Keratinocyte (primary cell): ENCODE data around the gene POFUT2.

Source experiments
- EZH2 ChIP-seq: IDR thresholded peaks from one replicate; pipeline ENCODE4 v1.6.1; 2012; ENCODE audit warnings: inconsistent platforms, mild to moderate bottlenecking, low read length, moderate library complexity
- TF ChIP-seq, protein P1 (sequence below), 3 experiments: IDR thresholded peaks in 1 of 3; conservative IDR thresholded peaks in 1 of 3; optimal IDR thresholded peaks in 1 of 3; 2 replicates in 2 of 3; 3 replicates in 1 of 3; pipeline versions ENCODE3 to v1.5.1; 2011; ENCODE audit warnings: low read length in 3 of 3, mild to moderate bottlenecking in 3 of 3, moderate library complexity in 2 of 3, control low read depth in 1 of 3, inconsistent platforms in 1 of 3; ENCODE audit not compliant: insufficient read depth in 2 of 3; ENCODE audit errors: extremely low read depth in 1 of 3

DNA sequence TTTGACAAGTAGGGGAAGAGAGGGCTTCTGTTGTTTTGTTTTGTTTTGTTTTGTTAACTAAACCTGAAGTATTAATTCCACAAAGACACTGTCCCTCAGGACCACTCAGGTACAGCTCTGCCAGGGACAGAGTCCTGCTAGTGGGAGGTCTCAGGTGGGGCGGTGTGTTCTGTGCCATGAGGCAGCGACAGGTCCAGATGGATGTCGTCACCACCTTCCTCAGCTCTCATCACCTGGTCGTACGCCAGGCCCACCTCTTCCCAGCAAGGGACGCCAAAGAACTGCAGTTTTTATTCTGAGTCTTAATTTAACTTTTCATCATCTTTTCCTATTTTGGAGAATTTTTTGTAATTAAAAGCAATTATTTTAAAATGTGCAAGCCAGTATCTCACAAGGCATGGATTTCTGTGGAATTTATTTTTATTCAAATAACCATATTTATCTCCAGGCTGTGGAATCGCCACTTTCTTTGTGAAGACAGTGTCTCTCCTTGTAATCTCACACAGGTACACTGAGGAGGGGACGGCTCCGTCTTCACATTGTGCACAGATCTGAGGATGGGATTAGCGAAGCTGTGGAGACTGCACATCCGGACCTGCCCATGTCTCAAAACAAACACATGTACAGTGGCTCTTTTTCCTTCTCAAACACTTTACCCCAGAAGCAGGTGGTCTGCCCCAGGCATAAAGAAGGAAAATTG lies 62.5 kb downstream of the POFUT2 start:
- TF ChIP-seq, protein P1, sequence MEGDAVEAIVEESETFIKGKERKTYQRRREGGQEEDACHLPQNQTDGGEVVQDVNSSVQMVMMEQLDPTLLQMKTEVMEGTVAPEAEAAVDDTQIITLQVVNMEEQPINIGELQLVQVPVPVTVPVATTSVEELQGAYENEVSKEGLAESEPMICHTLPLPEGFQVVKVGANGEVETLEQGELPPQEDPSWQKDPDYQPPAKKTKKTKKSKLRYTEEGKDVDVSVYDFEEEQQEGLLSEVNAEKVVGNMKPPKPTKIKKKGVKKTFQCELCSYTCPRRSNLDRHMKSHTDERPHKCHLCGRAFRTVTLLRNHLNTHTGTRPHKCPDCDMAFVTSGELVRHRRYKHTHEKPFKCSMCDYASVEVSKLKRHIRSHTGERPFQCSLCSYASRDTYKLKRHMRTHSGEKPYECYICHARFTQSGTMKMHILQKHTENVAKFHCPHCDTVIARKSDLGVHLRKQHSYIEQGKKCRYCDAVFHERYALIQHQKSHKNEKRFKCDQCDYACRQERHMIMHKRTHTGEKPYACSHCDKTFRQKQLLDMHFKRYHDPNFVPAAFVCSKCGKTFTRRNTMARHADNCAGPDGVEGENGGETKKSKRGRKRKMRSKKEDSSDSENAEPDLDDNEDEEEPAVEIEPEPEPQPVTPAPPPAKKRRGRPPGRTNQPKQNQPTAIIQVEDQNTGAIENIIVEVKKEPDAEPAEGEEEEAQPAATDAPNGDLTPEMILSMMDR (optimal IDR thresholded peaks at IDR 0.05 in 1 of 3, IDR thresholded peaks at IDR 0.05 in 1 of 3, conservative IDR thresholded peaks at IDR 0.05 in 1 of 3; ENCODE audit: extremely low read depth in 1 of 3, insufficient read depth in 2 of 3, low read length in 3 of 3), result no peak
- no peak for TF ChIP-seq EZH2
